OCI-LY1 (cell line): Measurements from ENCODE around the gene OTOP3.
A peak's percentile ranks its signal among the peaks of the same experiment; 100 is the strongest.

Experiments used
- H2AFZ ChIP-seq: fragments of 200-600 bp; sonication (generic), shearing (Covaris generic); 2 replicates; pipeline ENCODE4 v1.6.0; 2014; ENCODE audit warnings: antibody characterized with exemption, mild to moderate bottlenecking, low read length
- H3F3A ChIP-seq: fragments of 200-600 bp; sonication (generic), shearing (Covaris generic); 2 replicates; pipeline ENCODE4 v1.6.0; 2014; ENCODE audit warnings: mild to moderate bottlenecking, antibody characterized with exemption, low read length, moderate library complexity; ENCODE audit not compliant: insufficient read depth
- H3K27ac ChIP-seq: fragments of 200-600 bp; sonication (generic); 2 replicates; pipeline ENCODE4 v1.5.1; 2014; ENCODE audit warnings: low read length, mixed run types, mild to moderate bottlenecking, low read depth; ENCODE audit not compliant: poor library complexity, severe bottlenecking
- H3K27me3 ChIP-seq: fragments of 200-600 bp; sonication (generic); 2 replicates; pipeline ENCODE4 v1.6.0; 2014; ENCODE audit warnings: antibody characterized with exemption, mild to moderate bottlenecking, low read length, moderate library complexity; ENCODE audit not compliant: insufficient read depth
- H3K36me3 ChIP-seq: fragments of 200-600 bp; sonication (generic); 2 replicates; pipeline ENCODE4 v1.6.1; 2014; ENCODE audit warnings: mild to moderate bottlenecking, antibody characterized with exemption, low read length, moderate library complexity, mixed read lengths; ENCODE audit not compliant: insufficient read depth
- H3K4me1 ChIP-seq: fragments of 200-600 bp; sonication (generic); 2 replicates; pipeline ENCODE4 v1.5.1; 2014; ENCODE audit warnings: mild to moderate bottlenecking, low read length, moderate library complexity; ENCODE audit not compliant: insufficient read depth, severe bottlenecking
- H3K4me2 ChIP-seq: fragments of 200-600 bp; sonication (generic), shearing (Covaris generic); 2 replicates; pipeline ENCODE4 v1.6.1; 2014; ENCODE audit warnings: low read length
- H3K4me3 ChIP-seq: fragments of 200-600 bp; sonication (generic); 2 replicates; pipeline ENCODE4 v1.5.1; 2014; ENCODE audit warnings: low read length, low read depth, mild to moderate bottlenecking, mixed read lengths; ENCODE audit not compliant: poor library complexity, severe bottlenecking
- H3K79me2 ChIP-seq: fragments of 200-600 bp; shearing (Covaris generic); 2 replicates; pipeline ENCODE4 v1.6.1; 2016; ENCODE audit warnings: mixed run types, low read length, mixed read lengths; ENCODE audit not compliant: insufficient read depth
- H3K9ac ChIP-seq: fragments of 200-600 bp; sonication (generic), shearing (Covaris generic); 2 replicates; pipeline ENCODE4 v1.6.1; 2014; ENCODE audit warnings: mild to moderate bottlenecking, low read length, mixed read lengths
- H3K9me2 ChIP-seq: fragments of 200-600 bp; sonication (generic), shearing (Covaris generic); 2 replicates; pipeline ENCODE4 v1.6.1; 2014; ENCODE audit warnings: low read depth, mild to moderate bottlenecking, low read length, mixed read lengths
- H3K9me3 ChIP-seq: fragments of 200-600 bp; shearing (Covaris generic); 2 replicates; pipeline ENCODE4 v1.6.1; 2014; ENCODE audit warnings: low read length, mixed read lengths
- H4K20me1 ChIP-seq: fragments of 200-600 bp; sonication (generic), shearing (Covaris generic); 2 replicates; pipeline ENCODE4 v1.6.0; 2016; ENCODE audit warnings: mild to moderate bottlenecking, low read length; ENCODE audit not compliant: insufficient read depth
- EZH2 ChIP-seq: fragments of 200-600 bp; sonication (generic), shearing (Covaris generic); IDR thresholded peaks from 2 replicates; pipeline ENCODE4 v1.8.0; 2017; ENCODE audit warnings: borderline replicate concordance, mixed run types, mild to moderate bottlenecking, antibody characterized with exemption, low read length, moderate library complexity, mixed read lengths
- TF ChIP-seq, protein P1 (sequence below): fragments of 200-600 bp; sonication (generic), shearing (Covaris generic); IDR thresholded peaks from 2 replicates; pipeline ENCODE4 v1.5.1; 2017; ENCODE audit warnings: mild to moderate bottlenecking, antibody characterized with exemption, low read length, moderate library complexity, mixed read lengths

The OTOP3 gene

DNA sequence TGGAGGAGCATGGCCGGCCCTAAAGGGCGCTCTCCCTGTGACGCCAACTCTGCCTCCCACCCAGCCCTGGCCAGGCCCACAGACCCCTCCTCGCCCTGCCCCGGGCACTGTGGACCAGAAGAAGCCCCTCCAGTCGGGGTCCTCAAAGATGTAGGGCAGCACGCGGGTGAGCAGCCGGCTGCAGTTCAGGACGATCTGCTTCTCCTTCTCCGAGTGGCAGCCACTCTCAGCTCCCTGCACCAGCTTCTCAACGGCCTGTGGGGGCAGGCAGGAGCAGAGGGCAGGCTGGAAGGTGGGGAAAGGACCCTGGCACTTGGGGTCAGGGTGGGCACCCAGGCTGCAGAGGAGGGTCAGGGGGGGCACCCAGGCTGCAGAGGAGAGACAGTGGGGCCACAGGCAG is 28.0 kb downstream of the OTOP3 start:
- Histone ChIP-seq H3K79me2 (no peaks in the 10 kb centered on the region), H3K27ac (no peak overlapping the region), H3K36me3 (no peaks in the 10 kb centered on the region), H3K4me3 (no peak overlapping the region), H3K27me3 (no peaks in the 10 kb centered on the region; the same call in 1 of the 2 replicates), H4K20me1 (no peaks in the 10 kb centered on the region), H3K4me2 (no peak overlapping the region), H3K4me1 (peaks cover 3% of the 10 kb centered on the region), H3F3A (no peaks in the 10 kb centered on the region), H3K9me2 (no peaks in the 10 kb centered on the region), H3K9me3 (no peaks in the 10 kb centered on the region), H3K9ac (no peak overlapping the region), H2AFZ (no peak overlapping the region)
- no peak for TF ChIP-seq EZH2
- TF ChIP-seq, protein P1, sequence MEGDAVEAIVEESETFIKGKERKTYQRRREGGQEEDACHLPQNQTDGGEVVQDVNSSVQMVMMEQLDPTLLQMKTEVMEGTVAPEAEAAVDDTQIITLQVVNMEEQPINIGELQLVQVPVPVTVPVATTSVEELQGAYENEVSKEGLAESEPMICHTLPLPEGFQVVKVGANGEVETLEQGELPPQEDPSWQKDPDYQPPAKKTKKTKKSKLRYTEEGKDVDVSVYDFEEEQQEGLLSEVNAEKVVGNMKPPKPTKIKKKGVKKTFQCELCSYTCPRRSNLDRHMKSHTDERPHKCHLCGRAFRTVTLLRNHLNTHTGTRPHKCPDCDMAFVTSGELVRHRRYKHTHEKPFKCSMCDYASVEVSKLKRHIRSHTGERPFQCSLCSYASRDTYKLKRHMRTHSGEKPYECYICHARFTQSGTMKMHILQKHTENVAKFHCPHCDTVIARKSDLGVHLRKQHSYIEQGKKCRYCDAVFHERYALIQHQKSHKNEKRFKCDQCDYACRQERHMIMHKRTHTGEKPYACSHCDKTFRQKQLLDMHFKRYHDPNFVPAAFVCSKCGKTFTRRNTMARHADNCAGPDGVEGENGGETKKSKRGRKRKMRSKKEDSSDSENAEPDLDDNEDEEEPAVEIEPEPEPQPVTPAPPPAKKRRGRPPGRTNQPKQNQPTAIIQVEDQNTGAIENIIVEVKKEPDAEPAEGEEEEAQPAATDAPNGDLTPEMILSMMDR: peak; percentile 29; the same call in 1 of the 2 replicates

DNA sequence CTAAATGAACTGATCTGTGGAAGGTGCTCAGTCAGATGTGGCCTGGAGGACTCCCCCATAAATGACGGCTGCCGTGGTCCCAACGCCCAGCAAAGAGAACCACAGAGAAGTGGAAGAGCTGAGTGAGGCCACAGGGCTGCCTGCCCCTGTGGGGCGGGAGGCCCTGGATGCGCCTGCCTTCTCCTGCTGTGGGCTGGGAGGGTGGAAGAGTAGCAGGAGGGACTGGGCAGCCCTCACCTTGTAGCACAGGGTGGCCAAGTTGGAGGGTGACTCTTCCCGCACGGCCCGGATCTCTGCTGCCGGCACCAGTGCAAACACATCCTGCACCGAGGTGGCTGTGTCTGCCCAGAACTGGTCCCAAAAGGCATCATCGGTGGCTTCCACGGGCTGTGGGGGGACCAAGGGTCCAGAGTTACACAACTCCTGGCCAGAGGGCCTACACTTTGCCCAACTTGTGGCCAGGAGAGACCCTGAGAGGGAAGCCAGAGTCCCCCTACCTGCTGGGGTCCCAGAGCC is 28.6 kb downstream of the OTOP3 start:
- no peak overlapping the region for H3K9ac ChIP-seq
- no peak overlapping the region for H3K27ac ChIP-seq
- H3K9me3 ChIP-seq: no peaks in the 10 kb centered on the region
- no peaks in the 10 kb centered on the region; the same call in 1 of the 2 replicates for H3K27me3 ChIP-seq
- H3K36me3 ChIP-seq: no peaks in the 10 kb centered on the region
- H2AFZ ChIP-seq: no peak overlapping the region
- no peaks in the 10 kb centered on the region for H3K79me2 ChIP-seq
- H3K9me2 ChIP-seq: no peaks in the 10 kb centered on the region
- peaks cover 3% of the 10 kb centered on the region for H3K4me1 ChIP-seq
- no peaks in the 10 kb centered on the region for H4K20me1 ChIP-seq
- TF ChIP-seq, protein P1: no peak
- TF ChIP-seq EZH2: no peak
- H3K4me3 ChIP-seq: no peak overlapping the region
- no peak overlapping the region for H3K4me2 ChIP-seq
- no peaks in the 10 kb centered on the region for H3F3A ChIP-seq

DNA sequence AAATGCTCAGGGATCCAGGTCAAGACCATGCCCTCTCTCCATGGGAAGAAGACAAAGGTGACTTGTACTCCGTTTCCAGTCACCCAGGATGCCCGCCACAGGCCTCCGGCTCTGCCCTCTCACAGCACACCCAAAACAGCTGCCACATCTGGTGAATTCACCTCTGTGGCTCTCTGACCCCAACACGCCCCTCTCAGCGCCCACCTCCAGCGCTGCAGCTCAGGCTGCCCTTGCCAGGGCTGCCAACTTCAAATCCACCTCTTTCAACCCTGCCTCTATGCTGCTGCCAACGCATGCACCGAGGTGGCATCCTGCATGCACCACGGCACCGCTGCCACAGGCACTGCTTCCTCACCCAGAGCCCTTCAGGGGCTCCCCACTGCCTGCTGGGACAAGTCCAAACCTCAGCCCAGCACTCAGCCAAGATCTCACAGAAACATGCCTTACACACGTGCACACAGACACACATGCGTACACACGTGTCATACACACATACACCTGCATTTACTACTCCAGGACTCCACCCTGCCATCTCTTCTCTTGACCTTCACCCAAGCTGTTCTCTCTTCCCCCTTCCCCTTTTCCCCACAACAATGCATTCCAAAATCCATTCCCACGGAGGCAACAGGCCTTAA is 29.4 kb downstream of the OTOP3 start:
- no peaks in the 10 kb centered on the region; the same call in 1 of the 2 replicates for H3K27me3 ChIP-seq
- no peaks in the 10 kb centered on the region for H3K9me2 ChIP-seq
- no peaks in the 10 kb centered on the region for H3K79me2 ChIP-seq
- no peaks in the 10 kb centered on the region for H4K20me1 ChIP-seq
- H3K27ac ChIP-seq: no peak overlapping the region
- no peaks in the 10 kb centered on the region for H3F3A ChIP-seq
- peaks cover 3% of the 10 kb centered on the region for H3K4me1 ChIP-seq
- no peak overlapping the region for H3K4me3 ChIP-seq
- H3K36me3 ChIP-seq: no peaks in the 10 kb centered on the region
- no peak overlapping the region for H3K9ac ChIP-seq
- H3K4me2 ChIP-seq: no peak overlapping the region
- no peak overlapping the region for H2AFZ ChIP-seq
- TF ChIP-seq, protein P1: no peak
- no peak for TF ChIP-seq EZH2
- H3K9me3 ChIP-seq: no peaks in the 10 kb centered on the region
